ENCODE data around the gene ERAS. TPM values are rescaled to one million over a fixed set of nuclear protein-coding genes. Genes with fewer than 3 reads are reported as not detected.

The ERAS gene
- total RNA-seq, 1 experiment from 2014 or later, result not detected

DNA sequence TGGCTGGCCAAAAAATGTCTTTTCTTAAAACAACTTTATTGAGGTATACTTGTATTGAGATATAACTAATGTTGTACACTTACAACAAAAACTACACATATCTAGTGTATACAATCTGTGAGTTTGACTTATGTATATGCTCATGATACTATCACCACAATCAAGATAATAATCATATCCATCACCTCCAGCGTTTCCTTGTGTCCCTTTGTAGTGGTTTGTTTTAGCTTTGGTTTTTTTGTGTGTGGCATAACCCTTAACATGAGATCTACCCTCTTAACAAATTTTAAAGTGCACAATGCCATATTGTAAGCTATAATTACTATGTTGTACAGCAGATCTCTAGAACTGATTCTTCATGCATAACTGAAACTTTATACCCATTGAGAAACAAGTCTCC lies 22.5 kb downstream of the ERAS start:
- Histone ChIP-seq H3K9me3 (ENCODE audit: control insufficient read depth in 1 of 2, insufficient read depth in 1 of 2, low read depth in 1 of 2, low read length in 2 of 2) (no peaks in the 10 kb centered on the region), H3K27ac (ENCODE audit: low read depth, low read length) (no peak overlapping the region), H3K4me2 (ENCODE audit: low read length) (no peak overlapping the region), H3K9me2 (ENCODE audit: insufficient read depth) (no peaks in the 10 kb centered on the region), H3K4me1 (ENCODE audit: control insufficient read depth in 1 of 2, insufficient read depth in 2 of 2, low read length in 2 of 2) (no peaks in the 10 kb centered on the region), H3K36me3 (ENCODE audit: control insufficient read depth in 1 of 2, insufficient read depth in 2 of 2, low read length in 2 of 2) (no peaks in the 10 kb centered on the region), H3K9ac (ENCODE audit: low read length) (no peak overlapping the region), H4K20me1 (ENCODE audit: insufficient read depth) (no peaks in the 10 kb centered on the region), H3K27me3 (ENCODE audit: insufficient read depth, low read length) (no peaks in the 10 kb centered on the region), H2AFZ (ENCODE audit: low read depth, low read length, poor library complexity, severe bottlenecking) (no peak overlapping the region), H3K4me3 (replicated peaks in 1 of 2; ENCODE audit: low read depth in 1 of 2, low read length in 2 of 2) (no peak overlapping the region), H3K79me2 (ENCODE audit: insufficient read depth, low read length) (no peaks in the 10 kb centered on the region)
- DNase-seq (ENCODE audit: low read depth, low spot score) (no peak), ATAC-seq (no peak)
- ChIA-PET CTCF (no interaction called here), POLR2A (no interaction called here), RAD21 (ENCODE audit: low non-redundant PET in 1 of 2, low total read pairs in 2 of 2, uncharacterized antibody in 2 of 2, unreplicated experiment in 2 of 2) (no interaction called here)
- BruUV-seq (replicated peaks), result no TSS peak
- intact Hi-C loops (cut with micrococcal nuclease), result no loop called here
- no peak for TF ChIP-seq ZNF274 (IDR thresholded peaks at IDR 0.05; ENCODE audit: low read depth, low read length)
- TF ChIP-seq YY1 (IDR thresholded peaks at IDR 0.05; ENCODE audit: extremely low read depth, insufficient replicate concordance, low read depth, low read length), result no peak
- no peak for TF ChIP-seq SRF (IDR thresholded peaks at IDR 0.05; ENCODE audit: low read depth)
- TF ChIP-seq SP1 (IDR thresholded peaks at IDR 0.05; ENCODE audit: low read depth), result no peak
- TF ChIP-seq CBX3 (IDR thresholded peaks at IDR 0.05; ENCODE audit: low read depth), result no peak
- TF ChIP-seq, protein P1, sequence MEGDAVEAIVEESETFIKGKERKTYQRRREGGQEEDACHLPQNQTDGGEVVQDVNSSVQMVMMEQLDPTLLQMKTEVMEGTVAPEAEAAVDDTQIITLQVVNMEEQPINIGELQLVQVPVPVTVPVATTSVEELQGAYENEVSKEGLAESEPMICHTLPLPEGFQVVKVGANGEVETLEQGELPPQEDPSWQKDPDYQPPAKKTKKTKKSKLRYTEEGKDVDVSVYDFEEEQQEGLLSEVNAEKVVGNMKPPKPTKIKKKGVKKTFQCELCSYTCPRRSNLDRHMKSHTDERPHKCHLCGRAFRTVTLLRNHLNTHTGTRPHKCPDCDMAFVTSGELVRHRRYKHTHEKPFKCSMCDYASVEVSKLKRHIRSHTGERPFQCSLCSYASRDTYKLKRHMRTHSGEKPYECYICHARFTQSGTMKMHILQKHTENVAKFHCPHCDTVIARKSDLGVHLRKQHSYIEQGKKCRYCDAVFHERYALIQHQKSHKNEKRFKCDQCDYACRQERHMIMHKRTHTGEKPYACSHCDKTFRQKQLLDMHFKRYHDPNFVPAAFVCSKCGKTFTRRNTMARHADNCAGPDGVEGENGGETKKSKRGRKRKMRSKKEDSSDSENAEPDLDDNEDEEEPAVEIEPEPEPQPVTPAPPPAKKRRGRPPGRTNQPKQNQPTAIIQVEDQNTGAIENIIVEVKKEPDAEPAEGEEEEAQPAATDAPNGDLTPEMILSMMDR (IDR thresholded peaks at IDR 0.05 in 2 of 3, conservative IDR thresholded peaks at IDR 0.05 in 1 of 3; ENCODE audit: borderline replicate concordance in 1 of 3, insufficient read depth in 1 of 3, low read depth in 2 of 3, low read length in 2 of 3), result no peak
- TF ChIP-seq, protein P2, sequence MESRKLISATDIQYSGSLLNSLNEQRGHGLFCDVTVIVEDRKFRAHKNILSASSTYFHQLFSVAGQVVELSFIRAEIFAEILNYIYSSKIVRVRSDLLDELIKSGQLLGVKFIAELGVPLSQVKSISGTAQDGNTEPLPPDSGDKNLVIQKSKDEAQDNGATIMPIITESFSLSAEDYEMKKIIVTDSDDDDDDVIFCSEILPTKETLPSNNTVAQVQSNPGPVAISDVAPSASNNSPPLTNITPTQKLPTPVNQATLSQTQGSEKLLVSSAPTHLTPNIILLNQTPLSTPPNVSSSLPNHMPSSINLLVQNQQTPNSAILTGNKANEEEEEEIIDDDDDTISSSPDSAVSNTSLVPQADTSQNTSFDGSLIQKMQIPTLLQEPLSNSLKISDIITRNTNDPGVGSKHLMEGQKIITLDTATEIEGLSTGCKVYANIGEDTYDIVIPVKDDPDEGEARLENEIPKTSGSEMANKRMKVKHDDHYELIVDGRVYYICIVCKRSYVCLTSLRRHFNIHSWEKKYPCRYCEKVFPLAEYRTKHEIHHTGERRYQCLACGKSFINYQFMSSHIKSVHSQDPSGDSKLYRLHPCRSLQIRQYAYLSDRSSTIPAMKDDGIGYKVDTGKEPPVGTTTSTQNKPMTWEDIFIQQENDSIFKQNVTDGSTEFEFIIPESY (IDR thresholded peaks at IDR 0.05; ENCODE audit: extremely low read depth, insufficient replicate concordance, low read length), result no peak
- TF ChIP-seq POLR2A (IDR thresholded peaks at IDR 0.05; ENCODE audit: borderline replicate concordance, extremely low read depth, insufficient read depth, insufficient read length), result no peak
- TF ChIP-seq JUND (IDR thresholded peaks at IDR 0.05), result no peak

Measured in HCT116 (cell line).